Vagina (tissue), 2 donors: Measurements from ENCODE around the gene ZDHHC1.

Source experiments
- POLR2A ChIP-seq, 2 donors: fragments of 450-650 bp; IDR thresholded peaks; one replicate each; pipeline ENCODE4 v1.6.1; 2017; ENCODE audit warnings: antibody characterized with exemption in 2 of 2, mild to moderate bottlenecking in 2 of 2, moderate library complexity in 2 of 2
- POLR2AphosphoS5 ChIP-seq, 2 donors: sonication (generic); formaldehyde crosslinking; IDR thresholded peaks; one replicate each; pipeline ENCODE4 v1.9.0; 2017; ENCODE audit warnings: antibody characterized with exemption in 2 of 2, mild to moderate bottlenecking in 2 of 2, low read depth in 1 of 2; ENCODE audit not compliant: insufficient read depth in 1 of 2
- TF ChIP-seq, protein P1 (sequence below), 3 experiments: fragments of 450-650 bp in 2 of 3; fragments of 200-600 bp in 1 of 3; sonication (generic) in 1 of 3; IDR thresholded peaks; one replicate each; pipeline ENCODE4 v1.5.1; 2017 to 2019; ENCODE audit warnings: antibody characterized with exemption in 3 of 3, mild to moderate bottlenecking in 2 of 3, moderate library complexity in 2 of 3

DNA sequence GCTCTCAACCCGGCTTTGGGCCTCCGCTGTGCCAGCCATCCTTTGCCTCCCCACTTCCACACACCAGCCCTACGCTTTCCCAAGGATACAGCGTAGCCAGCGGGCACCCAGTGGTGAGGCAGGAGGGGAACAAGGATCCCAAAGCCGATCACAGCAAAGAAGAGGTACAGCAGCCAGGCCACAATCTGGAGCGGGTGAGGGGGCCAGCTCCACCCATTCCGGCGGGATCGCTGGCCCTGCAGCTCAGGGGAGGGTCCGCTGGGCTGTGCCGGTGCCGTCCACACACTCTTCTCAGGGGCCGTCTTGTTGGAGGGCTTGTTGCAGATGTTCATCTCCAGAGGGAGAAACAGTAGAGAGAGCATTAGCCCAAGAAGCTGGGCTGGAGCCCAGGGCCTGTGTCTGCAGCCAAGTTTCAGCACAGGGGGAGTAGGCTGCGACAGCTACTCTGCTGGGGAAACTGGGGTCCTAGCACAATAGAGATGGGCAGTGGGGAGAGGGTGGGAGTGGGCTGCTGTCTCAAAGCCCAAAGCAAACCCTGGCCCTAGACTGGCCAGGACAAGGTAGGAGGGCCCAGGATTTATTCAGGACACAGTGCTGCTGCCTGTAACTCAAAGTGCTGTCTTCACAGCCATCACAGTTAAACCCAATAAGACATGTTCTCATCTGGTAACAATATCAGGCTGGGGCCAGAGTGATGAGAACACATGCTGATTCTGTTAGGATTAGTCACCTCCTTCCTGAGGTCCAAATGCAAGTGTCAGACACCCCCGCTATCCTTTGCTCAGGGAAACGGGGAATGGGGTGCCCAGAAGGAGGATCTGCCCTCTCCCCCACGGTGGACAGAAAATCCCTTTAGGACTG, 9.9 kb downstream of the ZDHHC1 start:
- no peak for TF ChIP-seq POLR2A (IDR thresholded peaks at IDR 0.05)
- TF ChIP-seq, protein P1, sequence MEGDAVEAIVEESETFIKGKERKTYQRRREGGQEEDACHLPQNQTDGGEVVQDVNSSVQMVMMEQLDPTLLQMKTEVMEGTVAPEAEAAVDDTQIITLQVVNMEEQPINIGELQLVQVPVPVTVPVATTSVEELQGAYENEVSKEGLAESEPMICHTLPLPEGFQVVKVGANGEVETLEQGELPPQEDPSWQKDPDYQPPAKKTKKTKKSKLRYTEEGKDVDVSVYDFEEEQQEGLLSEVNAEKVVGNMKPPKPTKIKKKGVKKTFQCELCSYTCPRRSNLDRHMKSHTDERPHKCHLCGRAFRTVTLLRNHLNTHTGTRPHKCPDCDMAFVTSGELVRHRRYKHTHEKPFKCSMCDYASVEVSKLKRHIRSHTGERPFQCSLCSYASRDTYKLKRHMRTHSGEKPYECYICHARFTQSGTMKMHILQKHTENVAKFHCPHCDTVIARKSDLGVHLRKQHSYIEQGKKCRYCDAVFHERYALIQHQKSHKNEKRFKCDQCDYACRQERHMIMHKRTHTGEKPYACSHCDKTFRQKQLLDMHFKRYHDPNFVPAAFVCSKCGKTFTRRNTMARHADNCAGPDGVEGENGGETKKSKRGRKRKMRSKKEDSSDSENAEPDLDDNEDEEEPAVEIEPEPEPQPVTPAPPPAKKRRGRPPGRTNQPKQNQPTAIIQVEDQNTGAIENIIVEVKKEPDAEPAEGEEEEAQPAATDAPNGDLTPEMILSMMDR (IDR thresholded peaks at IDR 0.05): no peak
- TF ChIP-seq POLR2AphosphoS5 (IDR thresholded peaks at IDR 0.05; ENCODE audit: insufficient read depth in 1 of 2, low read depth in 1 of 2): peak; percentile 38 to 60
